ENCODE data around the gene TNNT1.

DNA sequence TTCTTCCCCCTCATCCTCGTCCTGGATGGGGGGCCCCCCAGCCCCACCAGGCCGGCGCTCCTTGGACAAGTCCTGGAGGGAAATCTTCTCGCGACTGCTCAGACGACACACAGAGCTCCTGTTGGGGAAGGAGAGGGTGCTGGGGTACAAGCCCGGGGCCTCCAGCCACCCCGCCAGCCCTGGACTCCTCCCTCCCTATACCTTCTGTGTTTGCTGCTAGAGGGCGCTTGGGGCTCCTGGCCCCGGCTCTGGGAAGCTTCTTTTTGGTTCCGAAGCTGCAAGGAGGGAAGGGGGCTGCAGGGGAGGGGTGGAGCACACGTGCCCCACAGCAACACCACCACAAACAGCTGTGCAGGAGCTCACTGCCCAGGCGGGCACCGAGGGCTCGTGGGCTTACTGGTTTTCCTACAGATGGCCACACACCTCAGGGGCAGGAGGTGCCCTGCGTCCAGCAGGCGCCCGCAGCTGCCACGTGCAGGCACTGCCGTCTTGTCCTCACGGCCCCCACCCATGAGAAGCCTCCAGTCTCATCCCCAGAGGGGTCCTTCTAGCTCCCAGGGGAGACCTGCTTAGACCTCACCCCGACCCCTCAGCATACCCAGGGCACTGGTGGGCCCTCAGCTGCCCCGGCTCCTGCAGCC is 52.8 kb downstream of the TNNT1 start:
- TF ChIP-seq, protein P1, sequence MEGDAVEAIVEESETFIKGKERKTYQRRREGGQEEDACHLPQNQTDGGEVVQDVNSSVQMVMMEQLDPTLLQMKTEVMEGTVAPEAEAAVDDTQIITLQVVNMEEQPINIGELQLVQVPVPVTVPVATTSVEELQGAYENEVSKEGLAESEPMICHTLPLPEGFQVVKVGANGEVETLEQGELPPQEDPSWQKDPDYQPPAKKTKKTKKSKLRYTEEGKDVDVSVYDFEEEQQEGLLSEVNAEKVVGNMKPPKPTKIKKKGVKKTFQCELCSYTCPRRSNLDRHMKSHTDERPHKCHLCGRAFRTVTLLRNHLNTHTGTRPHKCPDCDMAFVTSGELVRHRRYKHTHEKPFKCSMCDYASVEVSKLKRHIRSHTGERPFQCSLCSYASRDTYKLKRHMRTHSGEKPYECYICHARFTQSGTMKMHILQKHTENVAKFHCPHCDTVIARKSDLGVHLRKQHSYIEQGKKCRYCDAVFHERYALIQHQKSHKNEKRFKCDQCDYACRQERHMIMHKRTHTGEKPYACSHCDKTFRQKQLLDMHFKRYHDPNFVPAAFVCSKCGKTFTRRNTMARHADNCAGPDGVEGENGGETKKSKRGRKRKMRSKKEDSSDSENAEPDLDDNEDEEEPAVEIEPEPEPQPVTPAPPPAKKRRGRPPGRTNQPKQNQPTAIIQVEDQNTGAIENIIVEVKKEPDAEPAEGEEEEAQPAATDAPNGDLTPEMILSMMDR (IDR thresholded peaks at IDR 0.05), result no peak
- TF ChIP-seq POLR2A (IDR thresholded peaks at IDR 0.05), result no peak
- TF ChIP-seq EP300 (IDR thresholded peaks at IDR 0.05), result no peak

Data from tibial nerve (tissue), 4 donors.